Vagina (tissue), 2 donors: Measurements from ENCODE around the gene TUBB1.

Experiments used
- POLR2A ChIP-seq, 2 donors: fragments of 450-650 bp; IDR thresholded peaks; one replicate each; pipeline ENCODE4 v1.6.1; 2017; ENCODE audit warnings: antibody characterized with exemption in 2 of 2, mild to moderate bottlenecking in 2 of 2, moderate library complexity in 2 of 2
- TF ChIP-seq, protein P1 (sequence below), 3 experiments: fragments of 450-650 bp in 2 of 3; fragments of 200-600 bp in 1 of 3; sonication (generic) in 1 of 3; IDR thresholded peaks; one replicate each; pipeline ENCODE4 v1.5.1; 2017 to 2019; ENCODE audit warnings: antibody characterized with exemption in 3 of 3, mild to moderate bottlenecking in 2 of 3, moderate library complexity in 2 of 3

DNA sequence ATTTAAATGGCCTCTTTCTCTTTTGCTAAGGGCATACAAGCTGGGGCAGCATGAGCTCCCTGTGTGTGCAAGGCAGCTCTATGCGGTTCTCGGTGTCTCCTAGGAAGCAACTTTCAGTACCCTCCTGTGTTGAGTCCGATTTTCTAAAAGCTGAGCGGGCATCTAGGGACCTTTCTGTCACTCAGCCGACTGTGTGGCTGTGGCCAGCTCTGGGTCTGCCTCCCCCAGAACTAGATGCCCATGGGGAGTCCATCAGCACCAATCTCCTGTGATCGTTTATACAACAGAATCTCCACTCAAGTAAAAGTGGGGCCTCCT lies 30.7 kb upstream of the TUBB1 start:
- TF ChIP-seq, protein P1, sequence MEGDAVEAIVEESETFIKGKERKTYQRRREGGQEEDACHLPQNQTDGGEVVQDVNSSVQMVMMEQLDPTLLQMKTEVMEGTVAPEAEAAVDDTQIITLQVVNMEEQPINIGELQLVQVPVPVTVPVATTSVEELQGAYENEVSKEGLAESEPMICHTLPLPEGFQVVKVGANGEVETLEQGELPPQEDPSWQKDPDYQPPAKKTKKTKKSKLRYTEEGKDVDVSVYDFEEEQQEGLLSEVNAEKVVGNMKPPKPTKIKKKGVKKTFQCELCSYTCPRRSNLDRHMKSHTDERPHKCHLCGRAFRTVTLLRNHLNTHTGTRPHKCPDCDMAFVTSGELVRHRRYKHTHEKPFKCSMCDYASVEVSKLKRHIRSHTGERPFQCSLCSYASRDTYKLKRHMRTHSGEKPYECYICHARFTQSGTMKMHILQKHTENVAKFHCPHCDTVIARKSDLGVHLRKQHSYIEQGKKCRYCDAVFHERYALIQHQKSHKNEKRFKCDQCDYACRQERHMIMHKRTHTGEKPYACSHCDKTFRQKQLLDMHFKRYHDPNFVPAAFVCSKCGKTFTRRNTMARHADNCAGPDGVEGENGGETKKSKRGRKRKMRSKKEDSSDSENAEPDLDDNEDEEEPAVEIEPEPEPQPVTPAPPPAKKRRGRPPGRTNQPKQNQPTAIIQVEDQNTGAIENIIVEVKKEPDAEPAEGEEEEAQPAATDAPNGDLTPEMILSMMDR (IDR thresholded peaks at IDR 0.05) = no peak
- no peak for TF ChIP-seq POLR2A (IDR thresholded peaks at IDR 0.05)
